ENCODE data around the gene SLC25A31.

DNA sequence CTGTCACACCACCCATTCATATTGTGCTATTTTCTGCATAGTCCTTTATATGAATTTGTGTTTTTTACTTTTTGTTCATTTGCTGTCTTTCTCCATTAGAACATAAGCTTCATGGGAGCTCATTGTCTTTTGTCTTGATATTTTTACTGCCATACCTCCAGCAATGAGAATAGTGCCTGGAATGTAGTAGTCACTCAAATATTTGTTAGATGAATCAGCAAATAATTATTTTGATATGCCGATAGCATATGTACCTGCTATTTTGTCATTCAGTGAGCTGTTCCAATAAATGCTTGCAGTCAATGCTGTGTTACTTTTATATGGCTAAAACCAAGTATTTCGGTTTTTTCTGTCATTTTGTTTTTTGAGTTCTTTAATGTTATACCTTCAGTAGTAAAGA is 43.5 kb upstream of the SLC25A31 start:
- TF ChIP-seq, protein P1, sequence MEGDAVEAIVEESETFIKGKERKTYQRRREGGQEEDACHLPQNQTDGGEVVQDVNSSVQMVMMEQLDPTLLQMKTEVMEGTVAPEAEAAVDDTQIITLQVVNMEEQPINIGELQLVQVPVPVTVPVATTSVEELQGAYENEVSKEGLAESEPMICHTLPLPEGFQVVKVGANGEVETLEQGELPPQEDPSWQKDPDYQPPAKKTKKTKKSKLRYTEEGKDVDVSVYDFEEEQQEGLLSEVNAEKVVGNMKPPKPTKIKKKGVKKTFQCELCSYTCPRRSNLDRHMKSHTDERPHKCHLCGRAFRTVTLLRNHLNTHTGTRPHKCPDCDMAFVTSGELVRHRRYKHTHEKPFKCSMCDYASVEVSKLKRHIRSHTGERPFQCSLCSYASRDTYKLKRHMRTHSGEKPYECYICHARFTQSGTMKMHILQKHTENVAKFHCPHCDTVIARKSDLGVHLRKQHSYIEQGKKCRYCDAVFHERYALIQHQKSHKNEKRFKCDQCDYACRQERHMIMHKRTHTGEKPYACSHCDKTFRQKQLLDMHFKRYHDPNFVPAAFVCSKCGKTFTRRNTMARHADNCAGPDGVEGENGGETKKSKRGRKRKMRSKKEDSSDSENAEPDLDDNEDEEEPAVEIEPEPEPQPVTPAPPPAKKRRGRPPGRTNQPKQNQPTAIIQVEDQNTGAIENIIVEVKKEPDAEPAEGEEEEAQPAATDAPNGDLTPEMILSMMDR (IDR thresholded peaks at IDR 0.05; ENCODE audit: borderline replicate concordance, extremely low read depth, low read length, poor library complexity, severe bottlenecking): no peak
- TF ChIP-seq EZH2 (IDR thresholded peaks at IDR 0.05; ENCODE audit: borderline replicate concordance, low read depth, low read length, severe bottlenecking): no peak
